GM12878 (cell line): ENCODE results near the gene MMP19. TPM values are rescaled to one million over a fixed set of nuclear protein-coding genes. Genes with fewer than 3 reads are reported as not detected.

Experiments used
- ASH2L ChIP-seq: fragments of 300-600, 200-600 bp; sonication (generic); IDR thresholded peaks from 2 replicates; pipeline ENCODE4 v1.6.1; 2017; ENCODE audit warnings: low read depth, mild to moderate bottlenecking, borderline replicate concordance
- ATF2 ChIP-seq: IDR thresholded peaks from 2 replicates; pipeline ENCODE4 v1.6.1; 2012; ENCODE audit warnings: low read length, inconsistent platforms
- CREM ChIP-seq: IDR thresholded peaks from 2 replicates; pipeline ENCODE4 v1.6.1; 2014; ENCODE audit warnings: antibody characterized with exemption, low read depth
- MTA2 ChIP-seq: fragments of 450-650 bp; IDR thresholded peaks from 2 replicates; pipeline ENCODE4 v1.6.1; 2016; ENCODE audit warnings: low read depth, mild to moderate bottlenecking, moderate library complexity
- NFIC ChIP-seq: IDR thresholded peaks from 2 replicates; pipeline ENCODE4 v1.6.1; 2012; ENCODE audit warnings: low read depth, mild to moderate bottlenecking, inconsistent platforms, low read length, moderate library complexity
- NFYB ChIP-seq: IDR thresholded peaks from 2 replicates; pipeline ENCODE4 v1.6.1; 2011; ENCODE audit warnings: low read depth, mild to moderate bottlenecking, low read length, improper control_type of control experiment, moderate library complexity; ENCODE audit not compliant: insufficient read depth
- NKRF ChIP-seq: fragments of 450-650 bp; conservative IDR thresholded peaks from 2 replicates; pipeline ENCODE4 v1.6.1; 2017; ENCODE audit warnings: mild to moderate bottlenecking, moderate library complexity
- PBX3 ChIP-seq: IDR thresholded peaks from 2 replicates; pipeline ENCODE4 v1.6.1; 2011; ENCODE audit warnings: mild to moderate bottlenecking, low read depth, low read length, moderate library complexity; ENCODE audit not compliant: insufficient replicate concordance
- POLR2AphosphoS2 ChIP-seq: IDR thresholded peaks from 2 replicates; pipeline ENCODE4 v1.6.1; 2011; ENCODE audit warnings: low read depth, mild to moderate bottlenecking, low read length, improper control_type of control experiment, moderate library complexity
- POLR2AphosphoS5 ChIP-seq: IDR thresholded peaks from 2 replicates; pipeline ENCODE4 v1.6.1; 2011; ENCODE audit warnings: mild to moderate bottlenecking, low read length, inconsistent platforms
- RB1 ChIP-seq: fragments of 450-650 bp; formaldehyde crosslinking; IDR thresholded peaks from 2 replicates; pipeline ENCODE4 v1.6.1; 2017; ENCODE audit warnings: mild to moderate bottlenecking, borderline replicate concordance
- SIX5 ChIP-seq: IDR thresholded peaks from 2 replicates; pipeline ENCODE4 v1.6.1; 2011; ENCODE audit warnings: mild to moderate bottlenecking, low read depth, low read length, moderate library complexity; ENCODE audit not compliant: severe bottlenecking
- SKIL ChIP-seq: fragments of 450-650 bp; IDR thresholded peaks from 2 replicates; pipeline ENCODE4 v1.6.1; 2017; ENCODE audit warnings: mild to moderate bottlenecking, low read depth, inconsistent platforms; ENCODE audit not compliant: poor library complexity, severe bottlenecking
- SPI1 ChIP-seq: IDR thresholded peaks from 2 replicates; pipeline ENCODE4 v1.6.1; 2011; ENCODE audit warnings: low read depth, mild to moderate bottlenecking, low read length, moderate library complexity, borderline replicate concordance; ENCODE audit not compliant: insufficient read depth
- SUPT20H ChIP-seq: IDR thresholded peaks from 2 replicates; pipeline ENCODE4 v1.6.1; 2011; ENCODE audit warnings: low read depth, mild to moderate bottlenecking, low read length, moderate library complexity, borderline replicate concordance; ENCODE audit not compliant: control insufficient read depth
- TCF7 ChIP-seq: IDR thresholded peaks from 2 replicates; pipeline ENCODE4 v1.6.1; 2014; ENCODE audit warnings: antibody characterized with exemption, borderline replicate concordance
- ZNF687 ChIP-seq: fragments of 450-650 bp; IDR thresholded peaks from 2 replicates; pipeline ENCODE4 v1.6.1; 2017; ENCODE audit warnings: mild to moderate bottlenecking, moderate library complexity
- polyA plus RNA-seq, 11 experiments: library from polyadenylated mRNA; depleted of rRNA in 4 of 11; unstranded in 6 of 11; stranded (reverse) in 5 of 11; fragments of >200 nt; fragmentation: Nextera tagmentation in 4 of 11; fragmentation: Illumina TruSeq in 1 of 11; extraction: Ambion mirVana in 4 of 11; extraction: Trizol in 1 of 11; gene quantifications; 1 replicate in 1 of 11; 2 replicates in 10 of 11; pipeline versions ENCODE4 v1.2.1 to v1.2.3, GENCODE V29; 2011 to 2016; ENCODE audit warnings: inconsistent platforms in 2 of 11, missing spikeins in 2 of 11, low read depth in 1 of 11
- total RNA-seq, 4 experiments: library from RNA; depleted of rRNA in 3 of 4; stranded (reverse); fragments of >200 nt in 3 of 4; fragmentation: Illumina TruSeq in 1 of 4; extraction: Trizol in 1 of 4; gene quantifications; 2 replicates each; pipeline versions ENCODE4 v1.2.1 to v1.2.3, GENCODE V29; 2013 to 2021

MMP19 gene
- total and polyA plus RNA-seq, 10 of the 15 experiments (the other 5 are each of a cell fraction or from before 2014, with no cell fraction given): 0.03 to 0.04 (median 0.04) TPM; not detected in 7

- TF ChIP-seq ZNF687 (0 out of 2 replicates have a peak, but pooled peaks have one; percentile 34), CREM (peak; percentile 67; the same call in 1 of the 2 replicates), SPI1 (peak; percentile 91), PBX3 (peak; percentile 96), MTA2 (peak; percentile 49), POLR2AphosphoS2 (peak; percentile 65; the same call in 1 of the 2 replicates), RB1 (peak; percentile 85; the same call in 1 of the 2 replicates), ATF2 (no peak; the same call in 1 of the 2 replicates), NFYB (peak; percentile 95), SKIL (no peak), POLR2AphosphoS5 (peak; percentile 87), TCF7 (no peak), NKRF (peak; percentile 87), ASH2L (peak; percentile 35; the same call in 1 of the 2 replicates), SIX5 (peak; percentile 37), SUPT20H (no peak), NFIC (0 out of 2 replicates have a peak, but pooled peaks have one; percentile 15)
These were observed 25.2 kb downstream of the MMP19 start, which contains the start of the genes ORMDL2 and SARNP (continued) for GRCh38 chr12:55817345-55818139.
